BJ (cell line): Measurements from ENCODE around the gene NBDY. TPM values are rescaled to one million over a fixed set of nuclear protein-coding genes. Genes with fewer than 3 reads are reported as not detected.
"Not testable (repeated sequence)": the region's sequence is repeated elsewhere in the genome, so short reads cannot be mapped to it uniquely, and the experiment has no call there.

Experiments
- CTCF ChIA-PET: fragments of 350-600 bp; formaldehyde crosslinking; extraction: SDS; loops from one replicate; lab custom pipeline; 2021; ENCODE audit warnings: antibody characterized with exemption, inconsistent platforms; lab: Yijun Ruan, JAX
- POLR2A ChIA-PET: fragments of 300-600 bp; sonication (Branson Sonifier 250); formaldehyde crosslinking; extraction: SDS; loops from one replicate; lab custom pipeline; 2021; ENCODE audit warnings: antibody characterized with exemption; lab: Charles Lee
- DNase-seq: peaks from one replicate; pipeline ENCODE4 v3.0.0-alpha.2; 2011; ENCODE audit warnings: low read depth
- H3K27me3 ChIP-seq: 2 replicates; pipeline ENCODE4 v1.6.0; 2011; ENCODE audit warnings: low read length; ENCODE audit not compliant: control insufficient read depth, insufficient read depth
- H3K36me3 ChIP-seq: 2 replicates; pipeline ENCODE4 v1.5.1; 2011; ENCODE audit warnings: low read length; ENCODE audit not compliant: control insufficient read depth, insufficient read depth
- H3K4me3 ChIP-seq: 2 replicates; pipeline ENCODE4 v1.5.1; 2011; ENCODE audit warnings: low read depth, mild to moderate bottlenecking, control low read depth, low read length
- CTCF ChIP-seq: IDR thresholded peaks from 2 replicates; pipeline ENCODE4 v1.5.1; 2011; ENCODE audit warnings: low read depth, mild to moderate bottlenecking, control low read depth, inconsistent platforms, low read length, moderate library complexity; ENCODE audit not compliant: insufficient read depth
- polyA plus RNA-seq: library from polyadenylated mRNA; depleted of rRNA; stranded (reverse); fragments of >200 nt; gene quantifications from 2 replicates; pipeline ENCODE4 v1.2.3, GENCODE V29; 2011

NBDY gene
- polyA plus RNA-seq, 1 experiment = 38.8 TPM

GRCh38 chrX:56803850-56804681, 75.0 kb downstream of the NBDY start:
- no peak for TF ChIP-seq CTCF
- Histone ChIP-seq H3K36me3 (no peaks in the 10 kb centered on the region), H3K27me3 (no peaks in the 10 kb centered on the region), H3K4me3 (no peak overlapping the region)
- DNase-seq = no peak
- POLR2A ChIA-PET = no interaction called here
- CTCF ChIA-PET = interaction anchor here (1.2 to 1.4 kb wide), 2 partner anchors 172 to 174 kb away, joined by 4 to 7 read pairs; no protein-coding TSS in a partner anchor

DNA sequence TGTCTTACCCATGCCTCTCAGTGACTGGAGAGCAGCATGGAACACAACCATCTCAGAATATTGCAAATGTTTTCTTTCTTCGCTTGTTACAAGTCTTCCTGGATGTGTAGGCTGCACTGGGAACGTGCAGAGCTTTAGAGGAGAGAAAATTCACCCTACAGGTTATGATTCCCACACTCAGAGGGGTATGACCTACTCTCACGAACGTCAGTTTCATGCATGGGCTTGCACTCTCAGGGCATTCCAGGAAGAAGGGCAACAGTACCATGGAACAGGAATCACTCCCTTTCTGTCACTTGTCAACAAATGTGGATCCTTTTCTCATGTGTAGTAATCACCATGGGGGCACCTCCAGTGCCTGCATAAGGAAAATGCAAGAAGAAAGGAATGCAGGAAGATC, 75.8 kb downstream of the NBDY start:
- Histone ChIP-seq H3K27me3 (no peaks in the 10 kb centered on the region), H3K4me3 (no peak overlapping the region), H3K36me3 (no peaks in the 10 kb centered on the region)
- no peak for DNase-seq
- POLR2A ChIA-PET = no interaction called here
- TF ChIP-seq CTCF = no peak
- CTCF ChIA-PET = interaction anchor here (1.2 kb wide), 1 partner anchor 173 kb away, joined by 4 read pairs; no protein-coding TSS in a partner anchor

GRCh38 chrX:56805399-56805798, 76.4 kb downstream of the NBDY start:
- ChIA-PET CTCF (interaction anchor here (1.2 kb wide), 1 partner anchor 173 kb away, joined by 4 read pairs; no protein-coding TSS in a partner anchor), POLR2A (no interaction called here)
- Histone ChIP-seq H3K27me3 (no peaks in the 10 kb centered on the region), H3K36me3 (no peaks in the 10 kb centered on the region), H3K4me3 (no peak overlapping the region)
- no peak for DNase-seq
- TF ChIP-seq CTCF = no peak

DNA sequence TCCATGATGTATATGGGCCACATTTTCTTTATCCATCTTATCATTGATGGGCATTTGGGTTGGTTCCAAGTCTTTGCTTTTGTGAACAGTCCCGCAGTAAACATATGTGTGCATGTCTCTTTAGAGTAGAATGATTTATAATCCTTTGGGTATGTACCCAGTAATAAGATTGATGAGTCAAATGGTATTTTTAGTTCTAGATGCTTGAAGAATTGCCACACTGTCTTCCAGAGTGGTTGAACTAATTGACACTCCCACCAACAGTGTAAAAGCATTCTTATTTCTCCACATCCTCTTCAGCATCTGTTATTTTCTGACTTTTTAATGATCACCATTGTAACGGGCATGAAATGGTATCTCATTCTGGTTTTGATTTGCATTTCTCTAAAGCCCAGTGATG, 77.1 kb downstream of the NBDY start:
- H3K4me3 ChIP-seq, DNase-seq, CTCF ChIA-PET, H3K27me3 ChIP-seq, POLR2A ChIA-PET, H3K36me3 ChIP-seq: not testable (repeated sequence)

- POLR2A ChIA-PET = no interaction called here
- H3K27me3 ChIP-seq = no peaks in the 10 kb centered on the region
- CTCF ChIA-PET = no interaction called here
- H3K36me3 ChIP-seq = no peaks in the 10 kb centered on the region
- no peak for TF ChIP-seq CTCF
- no peak for DNase-seq
- no peak overlapping the region for H3K4me3 ChIP-seq
Observed at GRCh38 chrX:56811599-56811998, 82.6 kb downstream of the NBDY start.
